D341Med (cell line): ENCODE results near the gene TRIM66.

ENCODE experiments used
- DNase-seq: peaks from one replicate; pipeline ENCODE4 v3.0.0; 2012; ENCODE audit warnings: low spot score

The TRIM66 gene

GRCh38 chr11:8605971-8606563 lies 76.4 kb downstream of the TRIM66 start:
- no peak for DNase-seq

- peak; percentile 79 for DNase-seq
These were observed 78.3 kb downstream of the TRIM66 start for GRCh38 chr11:8604078-8604723.

- no peak for DNase-seq
These were observed 78.8 kb downstream of the TRIM66 start for GRCh38 chr11:8603696-8604077.

GRCh38 chr11:8601376-8602133 lies 80.9 kb downstream of the TRIM66 start:
- DNase-seq = no peak

- no peak for DNase-seq
These were observed 84.0 kb downstream of the TRIM66 start for GRCh38 chr11:8598506-8598905.

- DNase-seq = no peak
These were observed 85.3 kb downstream of the TRIM66 start for GRCh38 chr11:8597182-8597581.

- DNase-seq = no peak
These were observed 85.9 kb downstream of the TRIM66 start for GRCh38 chr11:8596504-8597046.

GRCh38 chr11:8593935-8594909 lies 88.2 kb downstream of the TRIM66 start, which contains the start of gene STK33:
Gene STK33, minus strand, starts transcription at chr11:8594228. Its CDS starts 119,323 bp downstream, at chr11:8474905.
- peak; percentile 94 for DNase-seq

GRCh38 chr11:8593455-8593854 lies 89.0 kb downstream of the TRIM66 start:
- DNase-seq = no peak

GRCh38 chr11:8587915-8588314 lies 94.5 kb downstream of the TRIM66 start:
- no peak for DNase-seq

- DNase-seq = no peak
These were observed 95.7 kb downstream of the TRIM66 start for GRCh38 chr11:8586805-8587204.

- DNase-seq = no peak
These were observed 96.3 kb downstream of the TRIM66 start for GRCh38 chr11:8586184-8586583.

- DNase-seq = no peak
These were observed 98.0 kb downstream of the TRIM66 start for GRCh38 chr11:8584511-8584910.

- DNase-seq = no peak
These were observed 98.4 kb downstream of the TRIM66 start for GRCh38 chr11:8584082-8584481.

- DNase-seq = no peak
These were observed 101.2 kb downstream of the TRIM66 start for GRCh38 chr11:8581300-8581699.

- no peak for DNase-seq
These were observed 104.5 kb downstream of the TRIM66 start for GRCh38 chr11:8577791-8578581.

GRCh38 chr11:8574798-8575197 lies 107.7 kb downstream of the TRIM66 start:
- no peak for DNase-seq

- DNase-seq = no peak
These were observed 108.7 kb downstream of the TRIM66 start for GRCh38 chr11:8573777-8574176.

- no peak for DNase-seq
These were observed 114.8 kb downstream of the TRIM66 start for GRCh38 chr11:8567602-8568198.

- DNase-seq = no peak
These were observed 115.8 kb downstream of the TRIM66 start for GRCh38 chr11:8566613-8567210.
